Lower lobe of right lung (tissue), 2 donors: ENCODE measurements around the gene SDK1. TPM values are rescaled to one million over a fixed set of nuclear protein-coding genes. Genes with fewer than 3 reads are reported as not detected.

Experiments
- ATAC-seq, 2 donors: fragments of 200-7000 bp; cut with Tn5 transposase; one replicate each; pipeline ENCODE4 v1.9.1; 2020 to 2022; ENCODE audit warnings: mild to moderate bottlenecking in 2 of 2, moderate library complexity in 2 of 2
- DNase-seq: peaks from one replicate; pipeline ENCODE4 v3.0.0-alpha.2; 2020
- H3K27ac ChIP-seq: fragments of 200-600 bp; one replicate; pipeline ENCODE4 v1.8.0; 2022
- H3K27me3 ChIP-seq: fragments of 200-600 bp; one replicate; pipeline ENCODE4 v1.8.0; 2022; ENCODE audit warnings: low read depth
- H3K36me3 ChIP-seq: fragments of 200-600 bp; one replicate; pipeline ENCODE4 v1.8.0; 2022; ENCODE audit warnings: mild to moderate bottlenecking
- H3K4me1 ChIP-seq: fragments of 200-600 bp; one replicate; pipeline ENCODE4 v1.8.0; 2022
- H3K4me3 ChIP-seq: fragments of 200-600 bp; one replicate; pipeline ENCODE4 v1.8.0; 2022; ENCODE audit warnings: mild to moderate bottlenecking
- H3K9me3 ChIP-seq: fragments of 200-600 bp; one replicate; pipeline ENCODE4 v1.8.0; 2022
- intact Hi-C: fragments of 100-400 bp; cut with DNase I; formaldehyde crosslinking; loops from one replicate; pipeline ENCODE4 v1.11.0; 2022
- total RNA-seq: library from RNA; stranded (reverse); fragmentation: NEBNext Ultra II Directional; extraction: Animal tissue kit (Norgen Biotek cat#: 25700); gene quantifications from one replicate; pipeline ENCODE4 v1.2.1, GENCODE V29; 2021
- TF ChIP-seq, protein P1 (sequence below): fragments of 200-600 bp; IDR thresholded peaks from one replicate; pipeline ENCODE4 v1.8.0; 2022; ENCODE audit warnings: antibody characterized with exemption, mild to moderate bottlenecking
- donor health status: DM: no; HTN: yes; CAD: no; lungs with severe emphysema.

Gene SDK1
- total RNA-seq, 1 donor from 2014 or later = 10.0 TPM

- Histone ChIP-seq H3K27me3 (peaks cover 6% of the 10 kb centered on the region), H3K4me1 (no peaks in the 10 kb centered on the region), H3K36me3 (no peaks in the 10 kb centered on the region), H3K27ac (no peak overlapping the region), H3K9me3 (peaks cover 3% of the 10 kb centered on the region), H3K4me3 (no peak overlapping the region)
- ATAC-seq = no peak
- no peak for DNase-seq
- TF ChIP-seq, protein P1, sequence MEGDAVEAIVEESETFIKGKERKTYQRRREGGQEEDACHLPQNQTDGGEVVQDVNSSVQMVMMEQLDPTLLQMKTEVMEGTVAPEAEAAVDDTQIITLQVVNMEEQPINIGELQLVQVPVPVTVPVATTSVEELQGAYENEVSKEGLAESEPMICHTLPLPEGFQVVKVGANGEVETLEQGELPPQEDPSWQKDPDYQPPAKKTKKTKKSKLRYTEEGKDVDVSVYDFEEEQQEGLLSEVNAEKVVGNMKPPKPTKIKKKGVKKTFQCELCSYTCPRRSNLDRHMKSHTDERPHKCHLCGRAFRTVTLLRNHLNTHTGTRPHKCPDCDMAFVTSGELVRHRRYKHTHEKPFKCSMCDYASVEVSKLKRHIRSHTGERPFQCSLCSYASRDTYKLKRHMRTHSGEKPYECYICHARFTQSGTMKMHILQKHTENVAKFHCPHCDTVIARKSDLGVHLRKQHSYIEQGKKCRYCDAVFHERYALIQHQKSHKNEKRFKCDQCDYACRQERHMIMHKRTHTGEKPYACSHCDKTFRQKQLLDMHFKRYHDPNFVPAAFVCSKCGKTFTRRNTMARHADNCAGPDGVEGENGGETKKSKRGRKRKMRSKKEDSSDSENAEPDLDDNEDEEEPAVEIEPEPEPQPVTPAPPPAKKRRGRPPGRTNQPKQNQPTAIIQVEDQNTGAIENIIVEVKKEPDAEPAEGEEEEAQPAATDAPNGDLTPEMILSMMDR = no peak
- intact Hi-C loops = no loop called here
Measured at GRCh38 chr7:3289996-3290395, 11.1 kb upstream of the SDK1 start.

DNA sequence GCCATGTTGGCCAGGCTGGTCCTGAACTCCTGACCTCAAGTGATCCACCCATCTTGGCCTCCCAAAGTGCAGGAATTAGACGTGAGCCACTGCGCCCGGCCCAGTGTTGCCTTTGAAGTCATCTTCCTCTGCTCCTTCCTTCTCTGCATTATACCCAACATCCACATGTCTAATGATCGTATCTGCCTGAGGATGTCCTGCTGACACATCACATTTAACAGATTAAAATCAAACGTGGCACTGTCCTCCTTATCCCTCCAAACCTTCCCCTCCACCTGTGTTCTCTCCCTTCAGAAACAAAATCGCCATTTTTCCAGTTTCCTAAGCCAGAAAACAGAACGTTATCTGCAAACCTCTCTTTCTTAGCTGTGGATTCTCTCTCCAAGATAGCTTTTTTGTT, 8.4 kb upstream of the SDK1 start:
- no peak for ATAC-seq
- no peaks in the 10 kb centered on the region for H3K4me1 ChIP-seq
- no peak overlapping the region for H3K27ac ChIP-seq
- DNase-seq = no peak
- H3K9me3 ChIP-seq = peaks cover 3% of the 10 kb centered on the region
- peaks cover 6% of the 10 kb centered on the region for H3K27me3 ChIP-seq
- no peaks in the 10 kb centered on the region for H3K36me3 ChIP-seq
- H3K4me3 ChIP-seq = no peak overlapping the region
- TF ChIP-seq, protein P1 = no peak
- intact Hi-C loops = no loop called here

DNA sequence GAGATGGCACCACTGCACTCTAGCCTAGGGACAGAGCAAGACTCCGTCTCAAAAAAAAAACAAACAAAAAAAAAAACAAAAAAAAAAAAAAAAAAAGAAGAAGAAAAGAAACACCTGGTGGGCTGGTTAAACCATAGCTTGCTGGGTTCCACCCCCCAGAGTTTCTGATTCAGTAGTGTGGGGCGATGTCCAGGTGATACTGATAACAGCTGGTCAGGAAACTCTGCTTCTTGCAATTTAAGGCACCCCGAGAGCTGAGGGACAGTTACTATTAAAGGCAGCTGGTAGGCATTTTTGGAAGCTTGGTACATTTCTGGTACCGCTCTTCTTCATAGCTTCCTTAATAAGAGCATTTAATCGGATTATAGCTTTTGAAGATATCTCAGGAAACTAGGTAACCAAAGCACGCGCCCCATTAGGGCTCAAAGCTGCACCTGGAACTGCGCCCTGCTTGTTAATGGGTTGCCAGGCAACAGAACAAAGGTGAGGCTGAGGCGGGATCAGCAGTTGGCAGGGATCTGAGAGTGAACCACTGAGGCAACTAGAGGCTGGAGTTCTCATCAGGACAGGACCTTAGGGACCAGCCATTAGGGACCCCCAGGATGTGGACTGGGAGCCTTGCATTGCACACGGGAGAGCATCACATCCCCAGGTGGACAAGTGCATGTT, 6.5 kb upstream of the SDK1 start:
- Histone ChIP-seq H3K27me3 (peaks cover 11% of the 10 kb centered on the region), H3K4me1 (no peaks in the 10 kb centered on the region), H3K36me3 (no peaks in the 10 kb centered on the region), H3K4me3 (no peak overlapping the region), H3K27ac (no peak overlapping the region), H3K9me3 (peaks cover 3% of the 10 kb centered on the region)
- intact Hi-C loops = no loop called here
- ATAC-seq (peak in 1 of 2 donors; percentile 55), DNase-seq (peak; percentile 55)
- TF ChIP-seq, protein P1 = no peak

GRCh38 chr7:3297105-3297819, 3.8 kb upstream of the SDK1 start:
- intact Hi-C loops = no loop called here
- TF ChIP-seq, protein P1 = no peak
- no peak for ATAC-seq

GRCh38 chr7:3300221-3300650, 816 bp upstream of the SDK1 start:
- peak overlapping the region; percentile 50 for H3K4me3 ChIP-seq
- ATAC-seq = peak in 1 of 2 donors; percentile 7
- TF ChIP-seq, protein P1 = no peak
- H3K27me3 ChIP-seq = peaks cover 7% of the 10 kb centered on the region
- H3K9me3 ChIP-seq = no peaks in the 10 kb centered on the region
- H3K4me1 ChIP-seq = peaks cover 12% of the 10 kb centered on the region
- intact Hi-C loops = no loop called here
- no peaks in the 10 kb centered on the region for H3K36me3 ChIP-seq
- H3K27ac ChIP-seq = no peak overlapping the region
- no peak for DNase-seq

More at GRCh38 chr7:3297105-3297819, 3.8 kb upstream of the SDK1 start:
- DNase-seq = no peak
- Histone ChIP-seq H3K9me3 (no peaks in the 10 kb centered on the region), H3K36me3 (no peaks in the 10 kb centered on the region), H3K27ac (no peak overlapping the region), H3K27me3 (peaks cover 14% of the 10 kb centered on the region), H3K4me1 (peaks cover 12% of the 10 kb centered on the region), H3K4me3 (no peak overlapping the region)
